ENCODE results near the gene MSH5.

Gene MSH5

GRCh38 chr6:31713991-31714684 lies 25.7 kb upstream of the MSH5 start:
- H3K9ac ChIP-seq (ENCODE audit: low read depth, low read length), result no peak overlapping the region

GRCh38 chr6:31715022-31715958 lies 24.5 kb upstream of the MSH5 start, which contains the start of gene LY6G6D:
TSS of gene LY6G6D (plus strand) at chr6:31715348. CDS start at chr6:31715356, 8 bp downstream.
- no peaks in the 10 kb centered on the region for H3K27me3 ChIP-seq (ENCODE audit: insufficient read depth, low read length)
- 60% methylated on average over 15 of the region's 16 CpGs for WGBS
- H3K27ac ChIP-seq (ENCODE audit: low read depth, low read length), result 0 out of 2 replicates have a peak within 1 kb of the TSS, but pooled peaks have one; percentile 7
- H3K4me1 ChIP-seq (ENCODE audit: insufficient read depth, low read length), result peaks cover 36% of the 10 kb centered on the region
- no peak within 1 kb of the TSS for H3K9ac ChIP-seq (ENCODE audit: low read depth, low read length)
- no peak within 1 kb of the TSS for H3K4me3 ChIP-seq (ENCODE audit: low read length)
- H3K36me3 ChIP-seq (ENCODE audit: insufficient read depth, low read length), result no peaks in the 10 kb centered on the region
- no peaks in the 10 kb centered on the region for H3K9me3 ChIP-seq (ENCODE audit: insufficient read depth, low read depth, low read length)

More at GRCh38 chr6:31713991-31714684, 25.7 kb upstream of the MSH5 start:
- H3K27me3 ChIP-seq (ENCODE audit: insufficient read depth, low read length), result no peaks in the 10 kb centered on the region
- H3K27ac ChIP-seq (ENCODE audit: low read depth, low read length), result 0 out of 2 replicates have a peak overlapping the region, but pooled peaks have one; percentile 7
- H3K4me1 ChIP-seq (ENCODE audit: insufficient read depth, low read length), result peaks cover 36% of the 10 kb centered on the region
- no peaks in the 10 kb centered on the region for H3K9me3 ChIP-seq (ENCODE audit: insufficient read depth, low read depth, low read length)
- H3K4me3 ChIP-seq (ENCODE audit: low read length), result no peak overlapping the region
- H3K36me3 ChIP-seq (ENCODE audit: insufficient read depth, low read length), result no peaks in the 10 kb centered on the region
- 19% methylated on average over 5 of the region's 5 CpGs for WGBS

DNA sequence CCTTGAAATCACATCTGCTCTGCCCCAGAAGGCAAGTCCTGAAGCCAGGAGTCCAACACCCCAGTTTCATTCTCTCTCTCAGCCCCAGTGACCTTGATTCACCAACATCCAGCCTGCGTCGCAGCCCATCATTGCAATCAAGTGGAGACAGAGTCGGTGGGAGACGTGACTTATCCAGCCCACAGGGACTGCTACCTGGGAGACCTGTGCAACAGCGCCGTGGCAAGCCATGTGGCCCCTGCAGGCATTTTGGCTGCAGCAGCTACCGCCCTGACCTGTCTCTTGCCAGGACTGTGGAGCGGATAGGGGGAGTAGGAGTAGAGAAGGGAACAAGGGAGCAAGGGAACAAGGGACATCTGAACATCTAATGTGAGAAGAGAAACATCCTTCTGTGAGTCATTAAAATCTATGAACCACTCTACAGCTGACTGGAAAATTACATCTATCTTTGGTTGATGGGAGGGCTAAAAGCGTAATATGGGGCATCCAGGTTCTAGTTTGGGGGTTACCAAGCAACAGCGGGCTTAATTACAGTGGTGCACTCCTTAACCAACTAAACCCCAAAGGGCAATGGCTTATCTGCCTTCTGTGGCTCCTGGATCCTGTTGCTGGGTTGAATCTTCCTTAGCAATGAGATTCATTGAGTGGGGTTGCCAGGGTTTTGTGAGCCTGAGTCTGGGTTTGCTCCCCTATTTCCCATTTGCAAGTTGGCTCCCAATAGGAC lies 22.1 kb upstream of the MSH5 start:
- Histone ChIP-seq H3K27me3 (ENCODE audit: insufficient read depth, low read length) (no peaks in the 10 kb centered on the region), H3K4me1 (ENCODE audit: insufficient read depth, low read length) (peaks cover 36% of the 10 kb centered on the region), H3K9me3 (ENCODE audit: insufficient read depth, low read depth, low read length) (no peaks in the 10 kb centered on the region), H3K9ac (ENCODE audit: low read depth, low read length) (no peak overlapping the region), H3K27ac (ENCODE audit: low read depth, low read length) (no peak overlapping the region), H3K4me3 (ENCODE audit: low read length) (no peak overlapping the region), H3K36me3 (ENCODE audit: insufficient read depth, low read length) (no peaks in the 10 kb centered on the region)
- WGBS, result 72% methylated on average over 10 of the region's 10 CpGs

GRCh38 chr6:31718265-31718664 lies 21.5 kb upstream of the MSH5 start:
- WGBS, result no CpG with 5 or more reads among the region's 1 CpG
- H3K9ac ChIP-seq (ENCODE audit: low read depth, low read length), result no peak overlapping the region
- no peaks in the 10 kb centered on the region for H3K27me3 ChIP-seq (ENCODE audit: insufficient read depth, low read length)
- no peaks in the 10 kb centered on the region for H3K9me3 ChIP-seq (ENCODE audit: insufficient read depth, low read depth, low read length)
- H3K36me3 ChIP-seq (ENCODE audit: insufficient read depth, low read length), result no peaks in the 10 kb centered on the region
- peaks cover 34% of the 10 kb centered on the region for H3K4me1 ChIP-seq (ENCODE audit: insufficient read depth, low read length)
- no peak overlapping the region for H3K27ac ChIP-seq (ENCODE audit: low read depth, low read length)
- no peak overlapping the region for H3K4me3 ChIP-seq (ENCODE audit: low read length)

DNA sequence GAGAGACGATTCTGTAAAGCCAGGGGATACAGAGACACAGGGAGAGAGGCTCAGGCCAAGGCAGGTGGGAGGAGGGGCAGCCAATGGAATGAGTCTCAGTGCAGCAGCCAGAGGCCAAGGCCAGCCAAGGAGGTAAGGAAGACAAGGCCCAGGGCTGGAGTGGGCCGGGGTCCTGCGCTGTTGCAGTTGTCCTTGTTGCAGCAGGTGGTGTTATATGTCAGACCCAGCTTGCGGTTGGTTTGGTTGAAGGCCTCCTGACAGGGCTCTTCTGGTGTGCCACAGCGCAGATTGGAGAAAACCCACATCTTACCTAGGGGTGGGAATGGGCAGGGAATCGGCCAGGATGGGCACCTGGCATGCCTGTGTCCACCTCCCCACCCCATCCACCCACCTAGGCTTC lies 20.8 kb upstream of the MSH5 start:
- Histone ChIP-seq H3K9ac (ENCODE audit: low read depth, low read length) (no peak overlapping the region), H3K36me3 (ENCODE audit: insufficient read depth, low read length) (no peaks in the 10 kb centered on the region), H3K4me1 (ENCODE audit: insufficient read depth, low read length) (peaks cover 28% of the 10 kb centered on the region), H3K27me3 (ENCODE audit: insufficient read depth, low read length) (no peaks in the 10 kb centered on the region), H3K4me3 (ENCODE audit: low read length) (no peak overlapping the region), H3K27ac (ENCODE audit: low read depth, low read length) (no peak overlapping the region), H3K9me3 (ENCODE audit: insufficient read depth, low read depth, low read length) (no peaks in the 10 kb centered on the region)
- 89% methylated on average over 6 of the region's 6 CpGs for WGBS

GRCh38 chr6:31720196-31720770 lies 19.5 kb upstream of the MSH5 start:
- H3K36me3 ChIP-seq (ENCODE audit: insufficient read depth, low read length), result no peaks in the 10 kb centered on the region
- H3K9me3 ChIP-seq (ENCODE audit: insufficient read depth, low read depth, low read length), result no peaks in the 10 kb centered on the region
- H3K27me3 ChIP-seq (ENCODE audit: insufficient read depth, low read length), result no peaks in the 10 kb centered on the region
- H3K27ac ChIP-seq (ENCODE audit: low read depth, low read length), result no peak overlapping the region
- H3K4me1 ChIP-seq (ENCODE audit: insufficient read depth, low read length), result peaks cover 16% of the 10 kb centered on the region
- no peak overlapping the region for H3K4me3 ChIP-seq (ENCODE audit: low read length)
- 96% methylated on average over 5 of the region's 5 CpGs for WGBS
- H3K9ac ChIP-seq (ENCODE audit: low read depth, low read length), result no peak overlapping the region

DNA sequence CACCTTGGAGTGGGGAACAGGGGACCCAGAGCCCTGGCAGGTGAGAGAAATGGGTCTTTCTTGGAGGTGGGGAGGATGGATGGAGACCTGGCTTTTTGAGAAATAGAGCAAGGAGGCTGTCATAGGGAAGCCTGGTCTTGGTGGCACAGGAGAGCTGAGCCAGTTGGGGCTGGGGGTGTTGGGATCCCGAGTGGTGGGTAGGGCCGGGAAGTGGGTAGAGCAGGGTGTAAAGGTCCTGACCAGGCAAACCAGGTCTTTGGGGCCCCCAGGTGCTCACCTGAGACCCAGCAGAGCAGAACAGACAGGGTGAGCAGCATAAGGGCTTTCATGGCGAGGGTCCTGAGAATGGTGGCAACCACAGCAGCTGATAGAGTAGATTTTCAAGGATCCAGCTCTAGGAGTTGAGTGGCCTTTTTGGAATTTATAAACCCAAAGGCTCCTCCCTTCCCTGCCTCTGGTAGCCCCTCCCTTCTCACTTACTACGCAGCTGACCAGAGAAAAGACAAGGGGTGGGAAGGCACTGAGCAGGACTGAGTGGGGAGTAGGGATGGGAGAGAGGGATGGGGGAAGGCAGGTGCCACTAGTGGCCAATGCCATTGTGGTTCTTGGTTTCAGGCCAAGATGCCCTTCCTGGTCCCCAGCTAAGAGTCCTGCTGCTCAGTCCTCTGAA lies 18.3 kb upstream of the MSH5 start, which contains the start of gene LY6G6C:
Gene LY6G6C (minus strand): TSS at position 396 of the 670 bp plus-strand sequence. CDS start 67 bp downstream, at position 329.
- 87% methylated on average over 3 of the region's 4 CpGs for WGBS
- no peak within 1 kb of the TSS for H3K27ac ChIP-seq (ENCODE audit: low read depth, low read length)
- peaks cover 15% of the 10 kb centered on the region for H3K4me1 ChIP-seq (ENCODE audit: insufficient read depth, low read length)
- no peak within 1 kb of the TSS for H3K4me3 ChIP-seq (ENCODE audit: low read length)
- no peaks in the 10 kb centered on the region for H3K9me3 ChIP-seq (ENCODE audit: insufficient read depth, low read depth, low read length)
- H3K36me3 ChIP-seq (ENCODE audit: insufficient read depth, low read length), result peaks cover 9% of the 10 kb centered on the region
- H3K9ac ChIP-seq (ENCODE audit: low read depth, low read length), result no peak within 1 kb of the TSS
- H3K27me3 ChIP-seq (ENCODE audit: insufficient read depth, low read length), result no peaks in the 10 kb centered on the region

DNA sequence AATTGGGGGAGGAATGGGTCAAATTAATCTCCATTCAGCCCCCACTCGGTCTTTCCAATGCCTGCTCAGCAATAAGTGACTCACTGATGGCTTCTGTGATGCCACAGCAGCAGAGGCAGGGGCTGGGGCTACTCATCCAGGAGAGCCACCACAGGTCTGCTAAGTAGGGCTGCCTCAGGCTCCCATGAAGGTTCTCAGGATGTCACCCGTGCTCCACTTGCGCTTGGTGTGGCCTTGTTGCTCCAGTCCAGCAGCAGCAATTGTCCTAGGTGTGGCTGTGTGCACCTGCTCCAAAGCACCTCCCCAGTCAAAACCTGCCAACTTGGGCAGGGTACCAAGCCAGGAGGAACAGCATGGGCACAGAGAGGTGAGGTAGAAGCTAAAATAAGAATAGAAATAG lies 17.6 kb upstream of the MSH5 start:
- no peaks in the 10 kb centered on the region for H3K9me3 ChIP-seq (ENCODE audit: insufficient read depth, low read depth, low read length)
- no peaks in the 10 kb centered on the region for H3K27me3 ChIP-seq (ENCODE audit: insufficient read depth, low read length)
- WGBS, result 92% methylated on average over 3 of the region's 3 CpGs
- peaks cover 15% of the 10 kb centered on the region for H3K4me1 ChIP-seq (ENCODE audit: insufficient read depth, low read length)
- H3K4me3 ChIP-seq (ENCODE audit: low read length), result no peak overlapping the region
- no peak overlapping the region for H3K27ac ChIP-seq (ENCODE audit: low read depth, low read length)
- H3K9ac ChIP-seq (ENCODE audit: low read depth, low read length), result no peak overlapping the region
- H3K36me3 ChIP-seq (ENCODE audit: insufficient read depth, low read length), result peaks cover 16% of the 10 kb centered on the region

DNA sequence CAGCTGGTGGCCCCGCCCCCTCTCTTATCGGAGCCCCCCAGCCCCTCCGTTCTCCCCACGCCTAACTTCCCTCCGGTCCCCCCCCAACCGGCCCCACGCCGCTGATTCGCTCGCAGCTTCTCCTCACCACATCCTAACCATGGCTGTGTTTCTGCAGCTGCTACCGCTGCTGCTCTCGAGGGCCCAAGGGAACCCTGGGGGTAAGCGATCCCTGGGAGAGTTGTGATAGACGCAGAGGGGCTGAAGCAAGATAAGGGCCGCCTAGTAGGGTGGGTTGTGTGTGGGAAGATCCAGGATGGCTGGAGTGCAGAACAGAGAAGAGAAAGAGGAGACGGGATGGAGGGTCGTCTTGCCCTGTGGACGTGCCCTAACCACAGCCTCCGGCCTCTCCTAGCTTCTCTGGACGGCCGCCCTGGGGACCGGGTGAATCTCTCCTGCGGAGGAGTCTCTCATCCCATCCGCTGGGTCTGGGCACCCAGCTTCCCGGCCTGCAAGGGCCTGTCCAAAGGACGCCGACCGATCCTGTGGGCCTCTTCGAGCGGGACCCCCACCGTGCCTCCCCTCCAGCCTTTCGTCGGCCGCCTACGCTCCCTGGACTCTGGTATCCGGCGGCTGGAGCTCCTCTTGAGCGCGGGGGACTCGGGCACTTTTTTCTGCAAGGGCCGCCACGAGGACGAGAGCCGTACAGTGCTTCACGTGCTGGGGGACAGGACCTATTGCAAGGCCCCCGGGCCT lies 16.4 kb upstream of the MSH5 start, which contains the start of gene MPIG6B:
Gene MPIG6B (plus strand): TSS at position 129 of the 735 bp plus-strand sequence. CDS start 11 bp downstream, at position 140.
- Histone ChIP-seq H3K4me3 (ENCODE audit: low read length) (no peak within 1 kb of the TSS), H3K4me1 (ENCODE audit: insufficient read depth, low read length) (peaks cover 4% of the 10 kb centered on the region; the same call in 1 of the 2 replicates), H3K27ac (ENCODE audit: low read depth, low read length) (no peak within 1 kb of the TSS), H3K9ac (ENCODE audit: low read depth, low read length) (no peak within 1 kb of the TSS), H3K36me3 (ENCODE audit: insufficient read depth, low read length) (peaks cover 26% of the 10 kb centered on the region), H3K9me3 (ENCODE audit: insufficient read depth, low read depth, low read length) (no peaks in the 10 kb centered on the region), H3K27me3 (ENCODE audit: insufficient read depth, low read length) (no peaks in the 10 kb centered on the region)
- WGBS, result 90% methylated on average over 46 of the region's 46 CpGs

Data from HUES64 (cell line).